NB4 (cell line): ENCODE measurements around the gene GNG2.

Source experiments
- DNase-seq: peaks from one replicate; pipeline ENCODE4 v3.0.0; 2010; ENCODE audit warnings: low read depth
- H3K4me3 ChIP-seq: one replicate; pipeline ENCODE4 v1.5.1; 2011; ENCODE audit warnings: mild to moderate bottlenecking, low read depth, low read length, moderate library complexity
- CTCF ChIP-seq: IDR thresholded peaks from one replicate; pipeline ENCODE4 v1.5.1; 2012; ENCODE audit warnings: low read depth, low read length
- MAX ChIP-seq: IDR thresholded peaks from 2 replicates; pipeline ENCODE4 v1.6.1; 2011; ENCODE audit warnings: low read depth, low read length
- MYC ChIP-seq: IDR thresholded peaks from 2 replicates; pipeline ENCODE4 v1.6.1; 2011; ENCODE audit warnings: low read depth, low read length
- POLR2A ChIP-seq: IDR thresholded peaks from 2 replicates; pipeline ENCODE4 v1.6.1; 2011; ENCODE audit warnings: mild to moderate bottlenecking; ENCODE audit not compliant: insufficient read length; ENCODE audit errors: extremely low read depth

GNG2 gene

GRCh38 chr14:51969852-51970540 is 109.6 kb downstream of the GNG2 start:
- no peak overlapping the region for H3K4me3 ChIP-seq
- no peak for DNase-seq
- no peak for TF ChIP-seq CTCF
- no peak for TF ChIP-seq POLR2A
- TF ChIP-seq MAX, result no peak
- no peak for TF ChIP-seq MYC

DNA sequence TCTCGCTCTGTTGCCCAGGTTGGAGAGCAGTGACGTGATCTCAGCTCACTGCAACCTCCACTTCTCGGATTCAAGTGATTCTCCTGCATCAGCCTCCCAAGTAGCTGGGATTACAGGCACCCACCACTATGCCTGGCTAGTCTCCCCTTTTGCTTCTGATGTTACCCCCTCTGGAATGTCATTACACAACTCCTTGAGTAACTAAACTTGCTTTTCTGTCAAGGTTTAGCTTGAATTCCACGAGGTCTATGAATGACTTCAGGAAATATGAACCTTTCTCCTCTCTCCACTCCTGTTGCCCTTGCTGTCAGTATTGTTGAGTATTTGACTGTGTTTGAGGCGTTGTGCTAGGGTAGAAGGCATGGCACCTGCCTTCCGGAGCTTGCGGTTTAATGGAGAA is 112.2 kb downstream of the GNG2 start:
- TF ChIP-seq MYC (no peak), MAX (no peak), POLR2A (no peak), CTCF (no peak)
- H3K4me3 ChIP-seq, result no peak overlapping the region
- no peak for DNase-seq

DNA sequence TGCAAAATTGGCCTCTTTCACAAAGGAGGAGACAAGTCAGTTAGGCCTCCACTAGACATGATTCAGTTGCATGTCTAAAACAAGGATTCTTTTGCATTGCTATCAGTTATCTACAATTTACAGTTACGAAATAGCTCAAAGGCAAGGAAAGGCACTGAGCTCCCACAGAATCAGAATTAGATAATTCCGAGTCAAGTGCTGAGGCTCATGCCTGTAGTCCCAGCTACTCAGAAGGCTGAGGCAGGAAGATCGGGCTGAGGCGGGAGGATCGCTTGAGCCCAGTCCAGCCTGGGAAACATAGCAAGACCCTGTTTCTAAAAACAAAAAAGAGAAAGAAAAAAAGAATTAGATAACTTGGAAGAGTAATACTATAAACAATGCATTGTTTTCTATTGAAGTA is 116.7 kb downstream of the GNG2 start:
- TF ChIP-seq CTCF (no peak), POLR2A (no peak), MYC (no peak), MAX (no peak)
- no peak overlapping the region for H3K4me3 ChIP-seq
- no peak for DNase-seq

DNA sequence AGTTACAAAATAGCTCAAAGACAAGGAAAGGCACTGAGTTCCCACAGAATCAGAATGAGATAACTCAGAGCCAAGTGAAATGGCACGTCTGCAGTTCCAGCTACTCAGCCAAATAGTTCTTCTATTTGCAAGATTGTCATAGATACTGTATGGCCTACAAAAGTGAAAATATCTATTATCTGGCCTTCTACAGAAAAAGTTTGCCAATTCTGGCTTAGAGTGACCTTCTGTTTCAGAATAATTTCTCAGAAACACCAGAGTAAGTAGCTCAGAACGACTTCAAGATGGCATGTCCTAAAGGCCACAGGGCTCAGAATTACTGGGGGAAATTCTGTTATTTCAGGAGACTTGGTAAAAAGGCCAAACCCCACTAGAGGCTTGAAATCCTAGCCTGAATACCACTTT is 118.3 kb downstream of the GNG2 start:
- H3K4me3 ChIP-seq, result no peak overlapping the region
- TF ChIP-seq CTCF (no peak), MYC (no peak), POLR2A (no peak), MAX (no peak)
- no peak for DNase-seq

DNA sequence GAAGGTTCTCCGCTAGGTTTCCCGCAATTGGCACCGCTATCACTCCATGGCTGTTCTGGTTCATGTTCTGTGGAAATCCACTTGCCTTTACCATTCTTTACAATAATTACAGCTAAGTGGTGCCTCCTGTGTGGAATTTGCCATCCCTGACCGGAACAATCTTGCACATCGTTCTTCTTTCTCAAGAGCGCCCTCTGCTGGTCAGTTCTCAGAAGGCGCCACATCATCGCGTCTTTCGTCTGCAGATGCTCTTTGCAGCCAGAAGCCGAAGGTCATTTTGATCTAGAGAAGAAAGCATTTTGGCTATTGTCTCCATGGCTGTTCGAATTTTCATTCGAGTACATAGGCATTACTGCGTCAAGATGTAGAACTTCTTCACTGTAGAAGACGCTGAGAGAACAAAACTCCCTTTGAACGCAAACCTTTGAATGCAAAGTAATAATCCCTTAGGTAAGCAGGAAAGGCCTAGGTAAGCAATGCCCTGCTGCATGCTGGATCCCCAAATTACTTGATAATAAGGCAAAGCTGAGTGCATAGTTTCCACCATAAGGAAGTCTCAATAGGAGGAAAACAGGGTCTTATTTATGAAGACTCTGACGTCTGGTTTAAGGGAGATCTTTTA is 118.8 kb downstream of the GNG2 start:
- peak; percentile 76 for TF ChIP-seq CTCF
- no peak for TF ChIP-seq MYC
- no peak overlapping the region for H3K4me3 ChIP-seq
- peak; percentile 83 for DNase-seq

DNA sequence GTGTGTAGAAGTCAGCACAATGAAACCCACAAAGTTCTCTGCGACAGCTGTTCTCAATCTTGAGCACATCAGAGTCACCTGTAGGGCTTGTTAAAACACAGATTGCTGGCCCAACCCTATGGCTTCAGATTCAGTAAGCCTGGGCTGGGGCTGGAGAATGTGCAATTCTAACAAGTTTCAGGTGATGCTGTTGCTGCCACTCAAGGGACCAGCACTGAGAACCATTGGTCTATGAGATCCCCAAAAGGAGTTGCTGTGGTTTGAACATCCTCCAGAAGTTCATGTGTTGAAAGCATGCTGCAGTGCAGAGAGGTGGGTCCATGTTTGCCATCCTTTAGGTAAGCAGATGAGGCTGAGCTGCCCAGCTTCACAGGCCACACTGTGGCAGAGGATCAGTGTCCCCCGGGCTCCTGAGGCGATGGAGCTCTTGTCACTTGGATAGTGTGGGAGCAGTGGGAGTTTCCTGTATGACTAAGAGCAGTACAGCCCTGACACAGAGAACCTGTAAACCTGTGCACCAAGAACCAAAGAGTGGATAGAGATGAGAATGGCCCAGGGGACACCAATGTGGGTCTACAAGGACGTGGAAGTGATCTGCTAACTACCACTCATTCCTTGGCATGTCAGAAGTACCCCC is 120.9 kb downstream of the GNG2 start:
- no peak for DNase-seq
- no peak for TF ChIP-seq POLR2A
- TF ChIP-seq MYC, result no peak
- TF ChIP-seq MAX, result no peak
- TF ChIP-seq CTCF, result no peak
- H3K4me3 ChIP-seq, result no peak overlapping the region
